IMR-90 (cell line): Measurements from ENCODE around the gene RAB37. TPM values are rescaled to one million over a fixed set of nuclear protein-coding genes. Genes with fewer than 3 reads are reported as not detected.

Experiments
- ATAC-seq: fragments of 200-7000 bp; cut with Tn5 transposase; 2 replicates; pipeline ENCODE4 v1.9.1; 2020; ENCODE audit warnings: low read depth, mild to moderate bottlenecking, moderate library complexity
- BruUV-seq: library from RNA; stranded (reverse); fragments of 400-500 nt; replicated peaks from 2 replicates; lab custom pipeline; 2021; lab: Mats Ljungman, UMichigan
- CTCF ChIA-PET: fragments of 300-600 bp; formaldehyde crosslinking; extraction: SDS; loops from one replicate; lab custom pipeline; 2021; ENCODE audit warnings: antibody characterized with exemption; lab: Yijun Ruan, JAX
- POLR2A ChIA-PET: fragments of 300-600 bp; sonication (Branson Sonifier 250); formaldehyde crosslinking; loops from one replicate; lab custom pipeline; 2022; ENCODE audit warnings: antibody characterized with exemption; ENCODE audit not compliant: unreplicated experiment; lab: Charles Lee
- DNase-seq: peaks from one replicate; pipeline ENCODE4 v3.0.0; 2013
- H2AFZ ChIP-seq: replicated peaks from 2 replicates; pipeline ENCODE3; 2013; ENCODE audit warnings: low read length, mild to moderate bottlenecking; ENCODE audit not compliant: poor library complexity
- H2AK5ac ChIP-seq: 2 replicates; pipeline ENCODE4 v1.6.1; 2013; ENCODE audit warnings: low read depth, low read length, inconsistent platforms
- H2AK9ac ChIP-seq: replicated peaks from 2 replicates; pipeline ENCODE3; 2013; ENCODE audit warnings: mild to moderate bottlenecking, low read depth, low read length, moderate library complexity; ENCODE audit not compliant: poor library complexity
- H2BK120ac ChIP-seq: 2 replicates; pipeline ENCODE4 v1.6.1; 2013; ENCODE audit warnings: low read depth, low read length, inconsistent platforms
- H2BK15ac ChIP-seq: 3 replicates; pipeline ENCODE4 v1.6.1; 2013; ENCODE audit warnings: low read depth, low read length, inconsistent platforms
- H2BK20ac ChIP-seq: 2 replicates; pipeline ENCODE4 v1.6.1; 2013; ENCODE audit warnings: low read depth, mild to moderate bottlenecking, inconsistent platforms, low read length, moderate library complexity
- H2BK5ac ChIP-seq: 2 replicates; pipeline ENCODE4 v1.6.1; 2013; ENCODE audit warnings: mild to moderate bottlenecking, low read depth, low read length, inconsistent platforms; ENCODE audit not compliant: poor library complexity, severe bottlenecking
- H3K14ac ChIP-seq: replicated peaks from 2 replicates; pipeline ENCODE4 v1.6.1; 2013; ENCODE audit warnings: low read depth, low read length, inconsistent platforms
- H3K18ac ChIP-seq: 2 replicates; pipeline ENCODE4 v1.6.1; 2013; ENCODE audit warnings: low read depth, low read length, control low read depth
- H3K23ac ChIP-seq: 2 replicates; pipeline ENCODE4 v1.6.1; 2013; ENCODE audit warnings: low read depth, low read length, inconsistent platforms
- H3K27ac ChIP-seq: 2 replicates; pipeline ENCODE4 v1.5.1; 2013; ENCODE audit warnings: mild to moderate bottlenecking, control low read depth, low read length; ENCODE audit not compliant: insufficient read depth
- H3K27me3 ChIP-seq: 2 replicates; pipeline ENCODE4 v1.6.1; 2013; ENCODE audit warnings: low read length; ENCODE audit not compliant: control insufficient read depth, insufficient read depth
- H3K36me3 ChIP-seq: 2 replicates; pipeline ENCODE4 v1.6.1; 2013; ENCODE audit warnings: low read length, mixed read lengths; ENCODE audit not compliant: control insufficient read depth, insufficient read depth
- H3K4ac ChIP-seq: 2 replicates; pipeline ENCODE4 v1.6.1; 2013; ENCODE audit warnings: low read depth, low read length, inconsistent platforms
- H3K4me1 ChIP-seq: 2 replicates; pipeline ENCODE4 v1.6.1; 2013; ENCODE audit warnings: low read length, mixed read lengths; ENCODE audit not compliant: control insufficient read depth, insufficient read depth
- H3K4me2 ChIP-seq: 2 replicates; pipeline ENCODE4 v1.6.1; 2013; ENCODE audit warnings: low read depth, mild to moderate bottlenecking, control low read depth, low read length, moderate library complexity
- H3K4me3 ChIP-seq: 2 replicates; pipeline ENCODE4 v1.5.1; 2013; ENCODE audit warnings: low read depth, mild to moderate bottlenecking, control low read depth, low read length, moderate library complexity; ENCODE audit not compliant: insufficient read depth
- H3K56ac ChIP-seq: 2 replicates; pipeline ENCODE4 v1.6.1; 2013; ENCODE audit warnings: low read length, inconsistent platforms; ENCODE audit not compliant: insufficient read depth; ENCODE audit errors: extremely low read depth
- H3K79me1 ChIP-seq, 2 experiments: 2 replicates each; pipeline ENCODE4 v1.6.1; 2013; ENCODE audit warnings: low read length in 2 of 2, inconsistent platforms in 1 of 2, low read depth in 1 of 2
- H3K9ac ChIP-seq: 2 replicates; pipeline ENCODE4 v1.6.1; 2013; ENCODE audit warnings: low read depth, low read length, control low read depth
- H3K9me1 ChIP-seq: 2 replicates; pipeline ENCODE4 v1.6.1; 2013; ENCODE audit warnings: low read length, inconsistent platforms; ENCODE audit not compliant: insufficient read depth
- H3K9me3 ChIP-seq: 2 replicates; pipeline ENCODE4 v1.6.1; 2013; ENCODE audit warnings: low read length; ENCODE audit not compliant: control insufficient read depth, insufficient read depth
- H4K20me1 ChIP-seq: 2 replicates; pipeline ENCODE4 v1.6.1; 2013; ENCODE audit warnings: low read length, inconsistent platforms; ENCODE audit not compliant: insufficient read depth
- H4K5ac ChIP-seq: 2 replicates; pipeline ENCODE4 v1.6.1; 2013; ENCODE audit warnings: mild to moderate bottlenecking, low read depth, low read length, control low read depth
- H4K8ac ChIP-seq, 2 experiments: 2 replicates each; pipeline ENCODE4 v1.6.1; 2013; ENCODE audit warnings: low read depth in 2 of 2, low read length in 2 of 2, control low read depth in 1 of 2, inconsistent platforms in 1 of 2
- H4K91ac ChIP-seq: 2 replicates; pipeline ENCODE4 v1.6.1; 2013; ENCODE audit warnings: low read depth, low read length, inconsistent platforms; ENCODE audit not compliant: insufficient read depth
- BHLHE40 ChIP-seq: fragments of 150-350 bp; IDR thresholded peaks from 2 replicates; pipeline ENCODE4 v1.6.1; 2016; ENCODE audit warnings: mild to moderate bottlenecking, low read depth, low read length
- CEBPB ChIP-seq: IDR thresholded peaks from 2 replicates; pipeline ENCODE4 v1.6.1; 2012; ENCODE audit warnings: low read depth, low read length, improper control_type of control experiment
- CHD1 ChIP-seq: IDR thresholded peaks from 2 replicates; pipeline ENCODE4 v1.6.1; 2012; ENCODE audit warnings: low read depth, low read length, improper control_type of control experiment
- CTCF ChIP-seq: conservative IDR thresholded peaks from 2 replicates; pipeline ENCODE4 v1.5.1; 2012; ENCODE audit warnings: mild to moderate bottlenecking, low read depth, low read length, improper control_type of control experiment
- FOS ChIP-seq: fragments of 150-350 bp; IDR thresholded peaks from 2 replicates; pipeline ENCODE4 v1.6.1; 2016; ENCODE audit warnings: low read depth, low read length
- MAZ ChIP-seq: IDR thresholded peaks from 2 replicates; pipeline ENCODE4 v1.6.1; 2012; ENCODE audit warnings: low read depth, mild to moderate bottlenecking, low read length, improper control_type of control experiment, moderate library complexity, borderline replicate concordance
- MXI1 ChIP-seq: IDR thresholded peaks from 2 replicates; pipeline ENCODE4 v1.6.1; 2012; ENCODE audit warnings: low read depth, mild to moderate bottlenecking, low read length, moderate library complexity, borderline replicate concordance
- NFE2L2 ChIP-seq: fragments of 150-350 bp; IDR thresholded peaks from 2 replicates; pipeline ENCODE4 v1.6.1; 2016; ENCODE audit warnings: low read depth, mild to moderate bottlenecking, low read length
- POLR2A ChIP-seq: IDR thresholded peaks from 2 replicates; pipeline ENCODE4 v1.6.1; 2012; ENCODE audit warnings: mild to moderate bottlenecking, low read depth, low read length
- RCOR1 ChIP-seq: IDR thresholded peaks from 2 replicates; pipeline ENCODE4 v1.6.1; 2012; ENCODE audit warnings: mild to moderate bottlenecking, low read length, improper control_type of control experiment; ENCODE audit not compliant: insufficient replicate concordance
- RFX5 ChIP-seq: IDR thresholded peaks from 2 replicates; pipeline ENCODE4 v1.8.0; 2012; ENCODE audit warnings: low read depth, mild to moderate bottlenecking, low read length, moderate library complexity
- SMC3 ChIP-seq: fragments of 150-350 bp; IDR thresholded peaks from 2 replicates; pipeline ENCODE4 v1.6.1; 2016; ENCODE audit warnings: low read depth, mild to moderate bottlenecking, antibody characterized with exemption, low read length, moderate library complexity
- WGBS, 2 experiments: methylation state at CpG; one replicate each; pipeline versions ENCODE4 v1.1.5 to v1.1.7; 2013; ENCODE audit warnings: missing lambda C conversion rate in 2 of 2; ENCODE audit not compliant: insufficient read length in 1 of 2; ENCODE audit errors: extremely low coverage in 2 of 2; 5-methylcytosine and 5-hydroxymethylcytosine counted together
- dilution Hi-C: fragments of 300-500 bp; cut with HindIII; formaldehyde crosslinking; loops from one replicate; pipeline ENCODE4 v1.14.3; 2018; ENCODE audit warnings: low sequenced_read_pairs; ENCODE audit not compliant: unreplicated experiment
- in situ Hi-C: fragments of 300-500 bp; cut with MboI; formaldehyde crosslinking; loops from 3 replicates; pipeline ENCODE4 v1.14.3; 2019; ENCODE audit warnings: low sequenced_read_pairs, inconsistent platforms, mixed read lengths
- intact Hi-C: fragments of 100-400 bp; cut with micrococcal nuclease; formaldehyde crosslinking; loops from 2 replicates; pipeline ENCODE4 v1.10.0; 2022
- polyA plus RNA-seq, 3 experiments: library from polyadenylated mRNA; depleted of rRNA; stranded (reverse); fragments of >200 nt; gene quantifications; 2 replicates each; pipeline ENCODE4 v1.2.3, GENCODE V29; 2012; ENCODE audit warnings: low replicate concordance in 1 of 3
- total RNA-seq: library from RNA; depleted of rRNA; stranded (reverse); fragments of >200 nt; gene quantifications from 2 replicates; pipeline ENCODE4 v1.2.3, GENCODE V29; 2012
- TF ChIP-seq, protein P1 (sequence below): fragments of 150-350 bp; IDR thresholded peaks from 2 replicates; pipeline ENCODE4 v1.6.1; 2017; ENCODE audit warnings: mild to moderate bottlenecking, antibody characterized with exemption, low read length, low read depth
- TF ChIP-seq, protein P2 (sequence below): fragments of 150-350 bp; IDR thresholded peaks from 2 replicates; pipeline ENCODE4 v1.6.1; 2016; ENCODE audit warnings: low read depth, mild to moderate bottlenecking, low read length, moderate library complexity, borderline replicate concordance

Gene RAB37
- total and polyA plus RNA-seq, 2 of the 4 experiments (the other 2 are of a cell fraction), result 0.19 TPM; not detected in 1

GRCh38 chr17:74790161-74791058 is 53.4 kb downstream of the RAB37 start:
- H4K91ac ChIP-seq, result no peak overlapping the region
- no peak overlapping the region for H2BK15ac ChIP-seq
- no peaks in the 10 kb centered on the region for H3K9me1 ChIP-seq
- WGBS, 2 experiments, result 100% methylated on average over 1 of the region's 21 CpGs; no CpG with 5 or more reads in 1 of the 2 experiments
- no peak overlapping the region for H3K4me2 ChIP-seq
- H3K4me1 ChIP-seq, result no peaks in the 10 kb centered on the region
- POLR2A ChIA-PET, result no interaction called here
- H4K8ac ChIP-seq, result no peak overlapping the region
- no peaks in the 10 kb centered on the region; the same call in none of the 2 replicates for H4K20me1 ChIP-seq
- no peak overlapping the region for H3K18ac ChIP-seq
- no peak overlapping the region for H2AK5ac ChIP-seq
- H3K79me1 ChIP-seq, result no peaks in the 10 kb centered on the region
- H2BK120ac ChIP-seq, result no peak overlapping the region
- dilution Hi-C loops, result no loop called here
- no peaks in the 10 kb centered on the region for H3K27me3 ChIP-seq
- H2AK9ac ChIP-seq, result peak overlapping the region; percentile 51
- ATAC-seq (no peak), DNase-seq (no peak)
- no TSS peak for BruUV-seq
- H2BK5ac ChIP-seq, result no peak overlapping the region
- H2AFZ ChIP-seq, result no peak overlapping the region
- H3K4me3 ChIP-seq, result no peak overlapping the region
- intact Hi-C loops, result loop anchor here (1.0 kb wide), 2 partner anchors 75 to 168 kb away; no protein-coding TSS in a partner anchor
- no peaks in the 10 kb centered on the region for H3K9me3 ChIP-seq
- CTCF ChIA-PET, result interaction anchor here (0.5 to 1.7 kb wide), 9 partner anchors 45 to 195 kb away, joined by 3 to 10 read pairs (median 3); partner anchors contain the start of gene GRIN2C
- no peak overlapping the region for H3K4ac ChIP-seq
- no peak overlapping the region for H2BK20ac ChIP-seq
- in situ Hi-C loops, result loop anchor here (5.0 kb wide), 1 partner anchor 77 kb away; no protein-coding TSS in a partner anchor
- no peak overlapping the region for H3K23ac ChIP-seq
- peaks cover 30% of the 10 kb centered on the region for H3K36me3 ChIP-seq
- no peak overlapping the region for H3K27ac ChIP-seq
- H3K14ac ChIP-seq, result no peak overlapping the region
- no peak overlapping the region for H3K56ac ChIP-seq
- no peak overlapping the region for H4K5ac ChIP-seq
- H3K9ac ChIP-seq, result no peak overlapping the region
- TF ChIP-seq NFE2L2, result no peak
- TF ChIP-seq POLR2A, result no peak
- no peak for TF ChIP-seq CEBPB
- no peak for TF ChIP-seq BHLHE40
- TF ChIP-seq RCOR1, result no peak
- TF ChIP-seq CHD1, result no peak
- no peak for TF ChIP-seq MAZ
- no peak for TF ChIP-seq SMC3
- TF ChIP-seq CTCF, result no peak
- no peak for TF ChIP-seq MXI1
- no peak for TF ChIP-seq RFX5
- TF ChIP-seq, protein P1, sequence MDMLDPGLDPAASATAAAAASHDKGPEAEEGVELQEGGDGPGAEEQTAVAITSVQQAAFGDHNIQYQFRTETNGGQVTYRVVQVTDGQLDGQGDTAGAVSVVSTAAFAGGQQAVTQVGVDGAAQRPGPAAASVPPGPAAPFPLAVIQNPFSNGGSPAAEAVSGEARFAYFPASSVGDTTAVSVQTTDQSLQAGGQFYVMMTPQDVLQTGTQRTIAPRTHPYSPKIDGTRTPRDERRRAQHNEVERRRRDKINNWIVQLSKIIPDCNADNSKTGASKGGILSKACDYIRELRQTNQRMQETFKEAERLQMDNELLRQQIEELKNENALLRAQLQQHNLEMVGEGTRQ, result no peak
- no peak for TF ChIP-seq FOS
- TF ChIP-seq, protein P2, sequence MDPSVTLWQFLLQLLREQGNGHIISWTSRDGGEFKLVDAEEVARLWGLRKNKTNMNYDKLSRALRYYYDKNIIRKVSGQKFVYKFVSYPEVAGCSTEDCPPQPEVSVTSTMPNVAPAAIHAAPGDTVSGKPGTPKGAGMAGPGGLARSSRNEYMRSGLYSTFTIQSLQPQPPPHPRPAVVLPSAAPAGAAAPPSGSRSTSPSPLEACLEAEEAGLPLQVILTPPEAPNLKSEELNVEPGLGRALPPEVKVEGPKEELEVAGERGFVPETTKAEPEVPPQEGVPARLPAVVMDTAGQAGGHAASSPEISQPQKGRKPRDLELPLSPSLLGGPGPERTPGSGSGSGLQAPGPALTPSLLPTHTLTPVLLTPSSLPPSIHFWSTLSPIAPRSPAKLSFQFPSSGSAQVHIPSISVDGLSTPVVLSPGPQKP, result no peak
